Fibroblast of gingiva (primary cell): ENCODE results near the gene MCM9.
"Not testable (repeated sequence)": the region's sequence is repeated elsewhere in the genome, so short reads cannot be mapped to it uniquely, and the experiment has no call there.

Experiments
- DNase-seq: peaks from one replicate; pipeline ENCODE4 v3.0.0-alpha.2; 2011; ENCODE audit warnings: low read depth

Gene MCM9

GRCh38 chr6:118799826-118800225, 135.1 kb downstream of the MCM9 start:
- no peak for DNase-seq

- DNase-seq: not testable (repeated sequence)
Observed at GRCh38 chr6:118796548-118796947, 138.4 kb downstream of the MCM9 start.

- no peak for DNase-seq
Observed at GRCh38 chr6:118791499-118791898, 143.5 kb downstream of the MCM9 start.

GRCh38 chr6:118789954-118790353, 145.0 kb downstream of the MCM9 start:
- no peak for DNase-seq

GRCh38 chr6:118789419-118789818, 145.5 kb downstream of the MCM9 start:
- no peak for DNase-seq

- DNase-seq: no peak
Observed at GRCh38 chr6:118788702-118789101, 146.3 kb downstream of the MCM9 start.

- DNase-seq: no peak
Observed at GRCh38 chr6:118787724-118788423, 147.1 kb downstream of the MCM9 start.

- DNase-seq: no peak
Observed at GRCh38 chr6:118786596-118787453, 148.1 kb downstream of the MCM9 start.

GRCh38 chr6:118785601-118786000, 149.4 kb downstream of the MCM9 start:
- no peak for DNase-seq

GRCh38 chr6:118784641-118785164, 150.3 kb downstream of the MCM9 start:
- no peak for DNase-seq

- DNase-seq: no peak
Observed at GRCh38 chr6:118783931-118784550, 150.9 kb downstream of the MCM9 start.

- no peak for DNase-seq
Observed at GRCh38 chr6:118782651-118783050, 152.3 kb downstream of the MCM9 start.

- no peak for DNase-seq
Observed at GRCh38 chr6:118781897-118782296, 153.1 kb downstream of the MCM9 start.

GRCh38 chr6:118780668-118781067, 154.3 kb downstream of the MCM9 start:
- DNase-seq: no peak

- peak; percentile 64 for DNase-seq
Observed at GRCh38 chr6:118776607-118777549, 158.1 kb downstream of the MCM9 start.

- DNase-seq: no peak
Observed at GRCh38 chr6:118775381-118775780, 159.6 kb downstream of the MCM9 start.

- DNase-seq: no peak
Observed at GRCh38 chr6:118774581-118774980, 160.4 kb downstream of the MCM9 start.

GRCh38 chr6:118772886-118773285, 162.1 kb downstream of the MCM9 start:
- DNase-seq: no peak

GRCh38 chr6:118771253-118771652, 163.7 kb downstream of the MCM9 start:
- DNase-seq: no peak

GRCh38 chr6:118770835-118771234, 164.1 kb downstream of the MCM9 start:
- DNase-seq: no peak

GRCh38 chr6:118770112-118770788, 164.7 kb downstream of the MCM9 start:
- DNase-seq: no peak
